NCI-H460 (cell line): ENCODE results near the gene NLGN1. TPM values are rescaled to one million over a fixed set of nuclear protein-coding genes. Genes with fewer than 3 reads are reported as not detected.
"Not testable (repeated sequence)": the region's sequence is repeated elsewhere in the genome, so short reads cannot be mapped to it uniquely, and the experiment has no call there.

Source experiments
- DNase-seq: peaks from one replicate; pipeline ENCODE4 v3.0.0-alpha.2; 2016; ENCODE audit warnings: low read depth; ENCODE audit errors: extremely low read depth
- total RNA-seq: library from RNA; depleted of rRNA; stranded (reverse); fragments of >200 nt; shearing (Covaris generic); gene quantifications from 2 replicates; pipeline ENCODE4 v1.2.3, GENCODE V29; 2014

Gene NLGN1
- total RNA-seq, 1 experiment from 2014 or later, result 10.7 TPM

DNA sequence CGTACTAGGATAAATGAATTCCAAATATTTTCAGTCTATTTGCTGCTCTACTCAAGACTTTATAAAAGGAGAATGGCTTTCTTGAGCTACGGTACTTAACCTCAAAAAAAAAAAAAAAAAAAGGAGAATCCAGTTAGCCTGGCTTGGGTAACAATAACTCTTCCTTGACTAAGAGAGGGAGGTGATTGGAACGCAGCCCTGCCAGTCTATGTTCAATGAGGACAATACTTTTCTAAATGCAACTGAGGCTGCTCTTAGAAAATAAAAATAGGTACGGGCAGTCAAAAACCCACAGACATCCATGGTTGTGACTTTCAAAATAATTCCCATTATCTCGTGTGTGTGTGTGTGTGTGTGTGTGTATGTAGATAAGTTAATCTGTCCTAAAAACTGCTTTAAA is 799.9 kb downstream of the NLGN1 start:
- DNase-seq, result no peak

DNA sequence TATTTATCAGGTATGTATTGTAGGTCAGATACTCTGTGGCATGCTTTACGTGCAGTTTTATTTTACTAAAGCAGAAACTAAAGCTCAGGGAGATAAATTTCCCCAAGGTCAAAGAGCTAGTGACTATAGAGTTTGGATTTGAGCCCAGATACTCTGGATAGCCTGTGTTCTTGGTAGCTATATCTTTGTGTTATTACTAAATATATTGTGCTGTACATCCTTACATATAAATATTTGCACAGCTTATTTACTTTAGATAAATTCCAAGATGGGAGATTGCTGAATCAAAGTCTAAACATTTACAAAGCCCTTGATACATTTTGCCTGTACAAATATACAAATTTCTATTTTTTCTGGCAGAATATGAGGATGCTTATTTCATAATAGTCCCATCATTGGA is 800.7 kb downstream of the NLGN1 start:
- DNase-seq, result no peak

DNA sequence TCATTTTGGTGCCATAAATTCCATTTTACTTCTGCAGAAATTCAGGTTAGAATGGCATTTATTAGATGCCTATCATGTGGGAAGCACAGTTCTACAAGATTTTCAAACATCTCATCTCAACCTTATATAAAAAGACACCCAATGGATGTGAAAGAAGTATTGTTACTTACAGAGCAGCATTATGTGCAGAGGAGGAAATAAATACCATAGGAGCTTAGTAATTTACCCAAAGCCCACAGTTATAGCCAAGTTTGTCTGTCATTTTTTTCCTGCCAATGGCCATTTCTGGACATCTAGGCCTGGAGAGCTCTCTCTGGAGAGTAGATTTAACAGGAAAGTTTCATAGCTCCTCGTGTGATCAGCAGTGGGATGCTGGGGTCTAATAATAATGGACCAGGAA is 802.2 kb downstream of the NLGN1 start:
- no peak for DNase-seq

DNA sequence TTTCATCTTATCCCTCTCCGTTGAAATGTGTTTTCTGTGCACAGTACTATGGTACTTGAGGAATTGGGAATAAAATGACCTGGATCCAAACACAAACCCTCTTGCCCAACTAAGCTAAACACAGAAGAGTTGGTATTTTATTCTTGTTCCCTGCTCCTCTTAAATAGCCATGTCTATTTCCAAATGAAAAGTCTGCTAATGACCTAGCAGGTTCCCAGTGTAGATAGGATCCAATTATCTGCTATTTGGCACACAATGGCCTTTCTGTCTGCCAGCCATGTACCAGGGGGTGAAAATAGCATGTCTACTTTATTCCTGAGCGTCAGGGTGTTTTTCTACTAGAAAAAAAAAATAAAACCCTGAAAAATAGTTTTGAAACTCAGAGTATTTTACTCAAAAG is 804.6 kb downstream of the NLGN1 start:
- no peak for DNase-seq

DNA sequence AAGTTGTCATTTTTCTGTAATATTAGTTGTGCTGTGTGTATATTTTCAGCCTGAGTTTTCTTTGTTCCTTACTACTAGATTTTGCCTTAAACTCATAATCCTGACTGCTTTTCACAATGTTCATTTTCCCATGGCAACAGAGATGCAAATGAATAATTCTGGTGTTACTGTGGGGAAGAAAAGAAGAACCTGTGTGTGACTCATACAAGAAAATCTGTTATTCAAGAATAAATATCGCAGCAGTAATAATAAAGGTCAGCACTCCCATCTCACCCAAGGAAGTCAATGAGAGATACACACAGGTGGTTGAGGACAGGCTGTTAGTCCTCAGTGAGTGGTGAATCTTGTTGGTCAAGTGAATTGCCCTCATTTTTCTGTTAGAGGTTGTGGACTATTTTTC is 805.0 kb downstream of the NLGN1 start:
- no peak for DNase-seq

DNA sequence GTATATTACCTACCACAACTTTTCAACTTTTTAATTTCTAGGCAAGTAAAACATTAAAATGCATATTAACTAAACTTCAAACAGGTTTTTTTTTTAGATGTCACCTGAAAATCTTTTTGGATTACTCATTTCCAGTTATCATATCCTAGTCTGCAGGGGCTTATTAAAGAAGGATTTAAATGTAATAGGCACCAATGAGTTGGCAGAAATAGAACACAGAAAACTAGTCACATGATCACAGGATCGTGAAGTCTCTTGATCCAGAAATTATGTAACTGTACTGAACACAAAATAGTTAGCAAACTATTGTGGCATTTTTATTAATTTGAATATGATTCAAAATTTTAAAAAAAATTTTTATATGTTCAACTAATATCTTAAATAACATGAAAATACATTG is 807.2 kb downstream of the NLGN1 start:
- no peak for DNase-seq

DNA sequence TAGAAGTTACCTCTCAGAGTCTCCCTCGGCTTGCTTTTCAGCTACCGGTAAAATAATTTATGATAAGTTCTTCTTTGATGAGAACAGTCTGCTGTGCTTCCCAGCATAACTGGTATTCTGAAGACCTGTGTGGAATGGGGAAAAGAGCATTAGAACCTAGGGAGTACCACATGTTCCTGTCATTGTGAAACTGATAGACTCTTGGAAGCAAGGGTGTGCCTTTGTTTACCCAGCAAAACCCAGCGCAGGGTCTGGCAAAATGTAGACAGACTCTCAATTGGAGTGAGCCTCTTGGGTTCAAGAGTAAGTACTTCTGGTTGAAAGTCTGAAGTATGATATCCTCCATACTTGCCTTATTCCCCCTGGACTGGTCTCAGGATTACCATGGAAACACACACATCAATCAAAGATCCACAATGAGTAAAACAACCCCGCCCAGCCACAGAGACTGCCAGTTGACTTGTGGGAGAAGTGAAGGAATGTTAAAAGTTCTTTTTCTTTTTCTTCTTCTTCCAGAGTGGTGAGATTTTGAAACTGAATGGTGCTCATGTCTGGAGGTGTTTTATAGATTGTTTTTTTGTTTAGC is 809.2 kb downstream of the NLGN1 start:
- DNase-seq, result no peak

DNA sequence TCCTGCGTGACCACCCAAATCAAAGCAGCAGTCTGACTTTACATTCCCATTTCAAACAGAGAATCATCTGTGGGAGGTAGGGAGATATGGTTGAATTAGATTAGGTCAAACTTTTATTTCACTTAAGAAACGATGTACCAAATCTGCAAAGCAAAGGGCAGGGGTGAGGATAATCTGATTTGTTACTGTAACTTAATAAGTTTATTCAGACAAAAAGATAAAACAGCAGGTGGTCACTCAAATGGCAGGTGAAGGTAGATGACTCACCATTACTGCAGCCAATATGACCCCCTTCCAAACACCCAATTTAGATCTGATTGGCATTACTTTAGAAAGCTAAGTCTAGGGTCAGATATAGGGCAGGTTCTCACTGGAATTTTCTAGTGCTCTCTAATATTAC is 810.6 kb downstream of the NLGN1 start:
- no peak for DNase-seq

DNA sequence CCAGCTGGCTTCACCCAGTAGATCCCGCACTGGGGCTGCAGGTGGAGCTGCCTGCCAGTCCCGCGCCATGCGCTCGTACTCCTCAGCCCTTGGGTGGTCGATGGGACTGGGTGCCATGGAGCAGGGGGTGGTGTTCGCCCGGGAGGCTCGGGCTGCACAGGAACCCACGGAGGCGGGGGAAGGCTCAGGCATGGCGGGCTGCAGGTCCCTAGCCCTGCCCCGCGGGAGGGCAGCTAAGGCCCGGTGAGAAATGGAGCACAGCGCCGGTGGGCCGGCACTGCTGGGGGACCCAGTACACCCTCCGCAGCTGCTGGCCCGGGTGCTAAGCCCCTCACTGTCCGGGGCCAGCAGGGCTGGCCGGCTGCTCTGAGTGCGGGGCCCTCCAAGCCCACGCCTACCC is 814.4 kb downstream of the NLGN1 start:
- DNase-seq, result not testable (repeated sequence)

DNA sequence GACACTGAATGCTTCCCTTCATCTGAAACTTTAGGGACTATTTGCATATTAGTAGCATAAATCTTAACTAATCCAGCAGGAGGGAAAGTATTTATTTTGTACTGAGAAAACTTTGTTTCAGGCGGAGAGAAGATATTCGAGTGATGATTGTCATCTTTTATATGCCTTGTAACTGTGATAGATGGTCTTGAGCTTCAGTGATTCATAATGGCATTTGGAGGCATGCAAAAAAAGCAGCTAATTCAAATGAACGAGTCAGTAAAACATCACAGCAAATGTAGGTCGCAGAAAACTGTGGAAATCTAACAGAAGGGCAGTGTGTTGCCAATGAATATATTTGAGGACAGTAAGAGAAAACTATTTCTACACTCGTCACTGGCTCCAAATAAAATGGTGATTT is 817.9 kb downstream of the NLGN1 start:
- no peak for DNase-seq

DNA sequence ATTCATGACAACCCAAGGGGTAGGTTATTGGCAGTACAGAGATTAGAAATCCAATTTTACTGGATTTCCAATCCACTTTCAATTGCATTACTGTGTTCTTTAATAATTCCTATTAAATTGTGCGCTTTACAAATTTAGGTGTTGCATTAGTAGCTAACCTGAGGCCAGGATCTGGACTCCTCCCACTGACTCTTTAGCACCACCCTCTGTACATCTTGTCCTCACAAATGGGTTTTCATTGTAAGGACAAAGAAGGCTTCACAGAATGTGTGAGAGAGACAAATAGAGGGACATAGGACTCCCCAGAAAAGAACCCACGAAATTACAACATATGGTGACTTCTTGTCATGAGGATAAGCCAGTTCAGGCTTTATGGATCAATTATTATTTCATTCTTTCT is 818.5 kb downstream of the NLGN1 start:
- DNase-seq, result no peak

DNA sequence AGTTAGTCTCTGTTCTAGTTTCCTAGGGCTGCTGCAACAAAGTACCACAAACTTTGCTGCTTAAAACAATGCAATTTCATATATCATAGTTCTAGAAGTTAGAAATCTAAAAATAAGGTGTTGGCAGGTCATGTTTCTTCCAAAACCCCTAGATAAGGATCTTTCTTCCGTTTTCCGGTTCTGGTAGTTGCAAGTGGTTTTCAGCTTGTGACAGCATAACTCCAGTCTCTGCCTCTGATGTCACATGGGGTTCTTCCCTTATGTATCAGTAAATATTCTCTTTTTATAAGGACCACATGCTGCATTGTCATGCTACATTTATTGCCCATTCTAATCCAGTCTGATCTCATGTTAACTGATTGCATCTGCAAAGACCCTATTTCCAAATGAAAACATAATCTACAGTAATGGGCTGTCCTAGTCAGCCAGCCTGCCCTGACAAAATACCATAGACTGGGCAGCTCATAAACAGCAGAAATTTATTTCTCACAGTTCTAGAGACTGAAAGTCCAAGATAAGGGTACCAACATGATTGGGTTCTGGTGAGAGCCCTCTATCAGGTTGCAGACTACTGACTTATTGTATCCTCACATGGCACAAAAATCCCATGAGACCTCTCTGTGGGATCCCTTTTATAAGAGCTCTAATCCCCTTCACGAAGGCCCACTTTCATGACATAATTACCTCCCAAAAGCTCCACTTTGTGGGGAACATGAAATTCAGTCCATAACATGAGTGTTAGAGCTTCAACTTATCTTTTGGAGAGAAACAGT is 819.6 kb downstream of the NLGN1 start:
- no peak for DNase-seq

DNA sequence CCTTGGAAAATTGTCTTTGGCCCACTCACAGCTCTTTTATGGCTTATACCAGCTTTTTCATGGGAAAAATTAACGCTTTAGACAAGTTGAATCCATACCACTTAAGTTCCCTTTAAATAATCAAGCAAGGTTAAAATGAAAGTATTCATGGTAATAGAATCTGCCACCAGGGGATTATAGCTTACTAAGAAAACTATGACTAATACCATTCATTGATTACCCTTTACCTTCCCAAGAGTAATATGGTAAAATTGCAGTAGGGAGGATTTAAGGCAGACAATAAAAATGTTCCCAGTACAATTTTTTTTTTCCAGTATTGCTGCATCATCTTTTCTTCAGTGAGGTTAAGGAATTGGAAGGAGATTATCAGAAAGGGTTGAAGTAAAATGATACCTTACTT is 820.5 kb downstream of the NLGN1 start:
- DNase-seq, result no peak

DNA sequence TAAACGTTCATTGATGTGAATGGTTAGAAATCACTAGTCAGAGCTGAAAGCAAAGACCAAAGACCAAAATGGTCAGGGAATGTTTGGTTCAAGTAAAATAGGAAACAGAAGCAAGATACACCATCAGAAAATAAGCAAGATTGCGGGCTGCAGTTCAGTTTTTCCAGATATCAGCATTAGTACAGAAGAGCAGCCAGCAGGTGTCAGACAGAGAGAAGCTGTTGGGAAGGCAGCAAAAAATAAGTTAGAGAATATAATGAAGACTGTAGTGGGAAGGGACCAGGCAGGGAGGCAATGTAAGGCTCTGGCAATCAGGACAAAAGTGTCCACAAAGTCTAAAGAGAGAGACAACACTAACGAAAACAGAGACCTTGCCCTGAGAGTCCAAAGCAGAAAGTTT is 822.2 kb downstream of the NLGN1 start:
- no peak for DNase-seq

DNA sequence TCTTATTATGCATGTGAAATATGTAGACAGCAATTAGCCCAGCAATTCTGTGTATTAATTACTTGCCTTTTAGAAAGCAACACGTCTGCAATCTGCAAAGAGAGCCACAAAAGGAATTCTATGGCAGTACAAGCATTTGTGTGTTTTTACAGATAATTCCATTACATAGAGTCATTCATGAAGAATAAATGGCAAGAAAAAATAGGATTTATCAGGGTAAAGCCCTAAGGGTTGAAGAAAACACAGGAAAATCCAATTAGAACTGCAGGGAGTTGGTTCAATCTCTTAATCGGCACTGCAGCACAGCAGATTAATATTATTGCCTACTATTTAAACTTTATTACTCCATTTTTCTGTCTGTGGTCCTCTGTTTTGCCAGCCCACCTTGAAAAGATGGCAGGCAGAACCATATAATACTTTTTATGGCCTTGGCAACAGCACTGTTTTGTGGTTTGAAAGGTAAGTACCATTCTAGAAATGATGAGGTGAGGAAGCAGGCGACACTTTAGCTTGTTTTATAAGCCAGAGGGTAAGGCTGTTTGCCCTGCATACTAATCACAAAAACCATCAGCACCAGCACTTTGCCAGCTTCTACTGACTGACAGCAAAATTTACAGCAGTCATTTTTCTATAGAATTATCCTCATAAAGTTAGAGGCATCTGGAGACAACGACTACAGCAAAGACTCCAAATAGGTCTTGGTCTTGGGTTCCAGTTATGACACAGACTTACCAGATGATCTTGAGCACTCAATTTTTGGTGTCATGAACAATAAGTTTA is 823.4 kb downstream of the NLGN1 start:
- DNase-seq, result no peak

DNA sequence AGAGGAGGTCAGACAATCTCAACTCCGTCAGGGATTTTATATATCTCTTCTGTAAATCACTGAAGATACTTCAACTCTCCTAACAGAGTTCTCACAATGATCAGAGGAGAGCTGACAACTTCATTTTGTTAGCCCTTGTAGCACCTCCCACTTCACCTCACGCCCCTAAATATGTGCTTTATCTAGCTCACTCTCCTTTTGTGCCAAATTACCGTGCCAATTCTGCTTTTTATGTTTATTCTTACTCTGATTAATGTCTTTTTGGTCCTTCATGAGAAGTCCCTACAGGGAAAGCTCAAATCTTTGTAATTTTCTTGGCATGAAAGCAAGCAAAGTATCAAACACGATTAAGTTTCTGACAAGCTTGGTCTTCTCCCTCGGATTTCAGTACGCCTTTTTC is 825.5 kb downstream of the NLGN1 start:
- DNase-seq, result no peak

DNA sequence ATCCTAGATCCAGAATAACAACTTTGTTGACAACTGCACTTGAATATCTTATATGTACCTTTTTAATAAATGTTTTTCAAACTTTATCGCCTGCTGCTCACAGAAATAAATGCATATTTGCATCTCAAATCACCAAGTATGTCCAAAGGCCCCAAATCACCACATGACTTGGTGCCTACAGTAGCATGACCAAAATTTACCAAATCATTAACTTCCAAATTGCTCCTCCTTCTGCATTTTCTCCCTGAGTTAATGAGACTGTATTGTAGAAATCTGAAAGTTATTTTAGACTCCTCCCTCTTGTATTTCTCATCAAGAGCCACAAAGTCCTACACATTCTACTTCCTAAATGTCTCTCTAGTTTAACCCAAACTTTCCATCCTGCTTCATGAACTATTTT is 826.1 kb downstream of the NLGN1 start:
- no peak for DNase-seq

DNA sequence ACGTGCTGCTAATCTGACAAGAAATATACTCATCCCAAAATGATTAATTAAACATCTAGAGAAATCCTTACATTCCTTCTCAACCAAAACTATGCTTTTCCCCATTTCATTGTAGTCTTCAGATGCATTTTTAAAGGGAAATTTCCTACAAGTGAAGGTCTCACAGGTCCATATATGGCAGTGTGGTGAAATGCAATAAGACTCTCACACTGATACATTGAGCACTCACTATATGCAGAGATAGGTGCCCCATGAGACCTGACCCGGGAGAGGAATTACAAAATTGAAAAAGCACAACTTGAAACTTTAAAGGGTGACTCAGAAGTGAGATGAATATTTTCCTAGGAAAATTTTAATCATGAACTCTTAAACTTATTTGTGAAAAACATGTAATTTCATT is 832.4 kb downstream of the NLGN1 start:
- DNase-seq, result no peak

DNA sequence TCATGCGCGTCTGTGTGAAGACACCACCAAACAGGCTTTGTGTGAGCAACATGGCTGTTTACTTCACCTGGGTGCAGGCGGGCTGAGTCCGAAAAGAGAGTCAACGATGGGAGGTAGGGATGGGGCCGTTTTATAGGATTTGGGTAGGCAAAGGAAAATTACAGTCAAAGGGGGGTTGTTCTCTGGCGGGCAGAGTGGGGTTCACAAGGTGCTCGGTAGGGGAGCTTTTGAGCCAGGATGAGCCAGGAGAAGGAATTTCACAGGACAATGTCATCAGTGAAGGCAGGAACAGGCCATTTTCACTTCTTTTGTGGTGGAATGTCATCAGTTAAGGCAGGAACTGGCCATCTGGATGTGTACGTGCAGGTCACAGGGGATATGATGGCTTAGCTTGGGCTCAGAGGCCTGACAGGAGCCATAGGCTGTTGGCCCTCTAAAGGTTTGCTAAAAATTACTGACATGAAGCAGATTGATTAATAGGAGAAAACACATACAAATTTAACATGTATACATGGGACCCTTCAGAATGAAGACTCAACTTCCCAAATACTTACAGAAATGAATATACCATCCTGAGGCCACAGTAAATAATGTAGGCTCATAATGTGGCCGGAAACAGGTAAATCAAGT is 834.6 kb downstream of the NLGN1 start:
- DNase-seq, result not testable (repeated sequence)

DNA sequence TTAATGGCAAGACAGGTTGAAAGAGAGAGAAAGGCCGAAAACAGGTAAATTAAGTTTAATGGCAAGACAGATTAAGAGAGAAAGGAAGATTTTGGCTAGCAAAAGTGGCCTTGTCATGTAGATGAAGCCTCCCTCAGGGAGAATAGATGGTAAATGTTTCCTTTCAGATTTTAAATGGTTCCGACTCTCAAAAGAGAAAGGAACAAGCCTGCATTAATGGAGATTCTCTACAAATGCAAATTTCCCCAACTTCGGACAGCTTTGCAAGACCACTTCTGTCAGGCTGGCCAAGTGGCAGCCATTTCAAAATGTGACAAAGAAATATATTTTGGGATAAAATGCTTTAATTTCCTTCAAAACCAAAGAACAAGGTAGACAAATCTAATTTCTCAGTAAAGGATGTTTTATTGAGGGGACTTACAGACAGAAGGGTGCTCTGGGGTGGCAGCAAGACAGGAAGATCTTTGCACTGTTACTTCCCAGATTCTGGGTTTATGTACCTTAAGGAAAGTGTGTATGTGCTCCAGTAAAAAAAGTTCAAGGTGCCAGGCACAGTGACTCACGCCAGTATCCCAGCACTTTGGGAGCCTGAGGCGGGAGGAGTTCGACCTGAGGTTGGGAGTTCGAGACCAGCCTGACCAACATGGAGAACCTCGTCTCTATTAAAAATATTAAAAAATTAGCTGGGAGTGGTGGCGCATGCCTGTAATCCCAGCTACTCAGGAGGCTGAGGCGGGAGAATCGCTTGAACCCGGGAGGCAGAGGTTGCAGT is 835.3 kb downstream of the NLGN1 start:
- DNase-seq, result no peak

DNA sequence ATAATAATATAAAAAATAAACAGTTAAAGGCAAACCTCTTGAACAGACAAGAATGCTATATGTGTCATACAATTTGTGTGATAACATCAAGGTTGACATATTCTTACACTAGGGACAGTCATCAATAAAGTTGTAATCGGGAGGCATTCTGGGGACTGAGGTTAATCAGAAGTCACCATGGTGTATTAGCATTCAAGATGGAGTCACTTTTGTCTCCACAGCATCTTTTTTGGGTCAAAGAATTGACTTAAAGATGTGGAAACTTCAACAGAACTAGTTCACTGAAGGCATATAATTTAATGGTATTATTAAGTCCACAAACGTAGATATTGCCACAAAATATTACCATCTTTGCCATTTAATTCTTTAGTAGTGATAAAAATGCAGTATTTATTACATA is 836.0 kb downstream of the NLGN1 start:
- no peak for DNase-seq
